A673 (cell line): ENCODE data around the gene S100G. TPM values are rescaled to one million over a fixed set of nuclear protein-coding genes. Genes with fewer than 3 reads are reported as not detected.

Experiments used
- BruUV-seq: library from RNA; stranded (reverse); fragments of 400-500 nt; replicated peaks from 2 replicates; lab custom pipeline; 2021; lab: Mats Ljungman, UMichigan
- CTCF ChIA-PET: fragments of 300-600 bp; sonication (Branson Sonifier 250); formaldehyde crosslinking; loops from one replicate; lab custom pipeline; 2022; ENCODE audit warnings: antibody characterized with exemption; lab: Charles Lee
- POLR2A ChIA-PET: fragments of 300-600 bp; sonication (Branson Sonifier 250); formaldehyde crosslinking; loops from one replicate; lab custom pipeline; 2022; ENCODE audit warnings: antibody characterized with exemption; ENCODE audit not compliant: low non-redundant PET; lab: Charles Lee
- DNase-seq: peaks from one replicate; pipeline ENCODE4 v3.0.0-alpha.2; 2015; ENCODE audit warnings: low spot score
- H3K27ac ChIP-seq: fragments of 200-600 bp; sonication (generic); 2 replicates; pipeline ENCODE4 v1.5.1; 2016; ENCODE audit warnings: mixed run types, low read depth, mild to moderate bottlenecking, mixed read lengths, antibody characterized with exemption, low read length; ENCODE audit not compliant: poor library complexity, severe bottlenecking
- H3K27me3 ChIP-seq: fragments of 200-600 bp; sonication (generic); replicated peaks from 2 replicates; pipeline ENCODE4 v1.6.1; 2017; ENCODE audit warnings: mixed run types, low read depth, mild to moderate bottlenecking, mixed read lengths, antibody characterized with exemption, low read length; ENCODE audit not compliant: insufficient read depth, poor library complexity
- H3K36me3 ChIP-seq: fragments of 200-600 bp; sonication (generic); 2 replicates; pipeline ENCODE4 v1.6.1; 2016; ENCODE audit warnings: mixed run types, mild to moderate bottlenecking, mixed read lengths, antibody characterized with exemption, low read length; ENCODE audit not compliant: insufficient read depth, poor library complexity, severe bottlenecking
- H3K4me1 ChIP-seq: fragments of 200-600 bp; sonication (generic); 2 replicates; pipeline ENCODE4 v1.6.1; 2017; ENCODE audit warnings: mixed run types, mild to moderate bottlenecking, mixed read lengths, antibody characterized with exemption, low read length; ENCODE audit not compliant: insufficient read depth, poor library complexity, severe bottlenecking
- H3K4me3 ChIP-seq: fragments of 200-600 bp; sonication (generic); 2 replicates; pipeline ENCODE4 v1.5.1; 2016; ENCODE audit warnings: low read depth, mixed run types, mild to moderate bottlenecking, mixed read lengths, low read length; ENCODE audit not compliant: poor library complexity, severe bottlenecking
- H3K9me3 ChIP-seq: fragments of 200-600 bp; sonication (generic); 2 replicates; pipeline ENCODE4 v1.6.1; 2016; ENCODE audit warnings: mixed run types, low read depth, mild to moderate bottlenecking, mixed read lengths, antibody characterized with exemption, low read length; ENCODE audit not compliant: poor library complexity, severe bottlenecking
- EZH2 ChIP-seq: fragments of 200-600 bp; sonication (generic); IDR thresholded peaks from 2 replicates; pipeline ENCODE4 v1.6.1; 2017; ENCODE audit warnings: borderline replicate concordance, low read depth, mild to moderate bottlenecking, mixed read lengths, antibody characterized with exemption, low read length; ENCODE audit not compliant: poor library complexity, severe bottlenecking
- intact Hi-C: fragments of 100-400 bp; cut with micrococcal nuclease; formaldehyde crosslinking; loops from one replicate; pipeline ENCODE4 v1.10.0; 2022; ENCODE audit not compliant: unreplicated experiment
- total RNA-seq: library from RNA; stranded (reverse); gene quantifications from 2 replicates; pipeline ENCODE4 v1.2.3, GENCODE V29; 2021
- TF ChIP-seq, protein P1 (sequence below): fragments of 300-800, 200-600 bp; sonication (generic); conservative IDR thresholded peaks from 2 replicates; pipeline ENCODE4 v1.5.1; 2017; ENCODE audit warnings: low read depth, mild to moderate bottlenecking, antibody characterized with exemption, low read length, moderate library complexity, mixed read lengths

Gene S100G
- total RNA-seq, 1 experiment from 2014 or later, result not detected

- no peaks in the 10 kb centered on the region for H3K9me3 ChIP-seq
- intact Hi-C loops, result loop anchor here (5.0 to 10.0 kb wide), 2 partner anchors 234 to 736 kb away; no protein-coding TSS in a partner anchor
- peak; percentile 75 for DNase-seq
- H3K27ac ChIP-seq, result no peak overlapping the region
- no peaks in the 10 kb centered on the region for H3K36me3 ChIP-seq
- no peak overlapping the region for H3K4me3 ChIP-seq
- ChIA-PET POLR2A (no interaction called here), CTCF (no interaction called here)
- H3K4me1 ChIP-seq, result no peaks in the 10 kb centered on the region
- H3K27me3 ChIP-seq, result no peaks in the 10 kb centered on the region
- BruUV-seq, result no TSS peak
- TF ChIP-seq, protein P1, sequence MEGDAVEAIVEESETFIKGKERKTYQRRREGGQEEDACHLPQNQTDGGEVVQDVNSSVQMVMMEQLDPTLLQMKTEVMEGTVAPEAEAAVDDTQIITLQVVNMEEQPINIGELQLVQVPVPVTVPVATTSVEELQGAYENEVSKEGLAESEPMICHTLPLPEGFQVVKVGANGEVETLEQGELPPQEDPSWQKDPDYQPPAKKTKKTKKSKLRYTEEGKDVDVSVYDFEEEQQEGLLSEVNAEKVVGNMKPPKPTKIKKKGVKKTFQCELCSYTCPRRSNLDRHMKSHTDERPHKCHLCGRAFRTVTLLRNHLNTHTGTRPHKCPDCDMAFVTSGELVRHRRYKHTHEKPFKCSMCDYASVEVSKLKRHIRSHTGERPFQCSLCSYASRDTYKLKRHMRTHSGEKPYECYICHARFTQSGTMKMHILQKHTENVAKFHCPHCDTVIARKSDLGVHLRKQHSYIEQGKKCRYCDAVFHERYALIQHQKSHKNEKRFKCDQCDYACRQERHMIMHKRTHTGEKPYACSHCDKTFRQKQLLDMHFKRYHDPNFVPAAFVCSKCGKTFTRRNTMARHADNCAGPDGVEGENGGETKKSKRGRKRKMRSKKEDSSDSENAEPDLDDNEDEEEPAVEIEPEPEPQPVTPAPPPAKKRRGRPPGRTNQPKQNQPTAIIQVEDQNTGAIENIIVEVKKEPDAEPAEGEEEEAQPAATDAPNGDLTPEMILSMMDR, result peak; percentile 57
- TF ChIP-seq EZH2, result no peak
Measured at GRCh38 chrX:16671005-16671404, 21.0 kb downstream of the S100G start.

DNA sequence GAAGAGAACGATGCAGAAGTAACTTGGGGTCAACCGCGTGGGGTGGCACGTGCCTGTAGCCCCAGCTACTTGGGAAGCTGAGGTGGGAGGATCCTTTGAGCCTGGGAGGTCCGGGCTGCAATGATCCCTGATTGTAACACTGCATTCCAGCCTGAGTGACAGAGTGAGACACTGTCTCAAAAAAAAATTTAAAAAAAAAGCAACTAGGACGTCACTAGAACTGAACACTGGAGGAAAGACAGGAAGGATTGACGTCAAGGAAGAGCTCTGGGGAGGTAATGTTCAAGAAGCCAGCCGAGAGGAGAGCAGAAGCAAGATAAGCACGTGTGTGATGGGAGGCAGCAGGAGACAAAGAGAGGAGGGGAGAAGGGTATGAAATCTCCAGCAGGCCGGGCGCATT, 28.7 kb downstream of the S100G start:
- no peaks in the 10 kb centered on the region for H3K27me3 ChIP-seq
- H3K4me3 ChIP-seq, result no peak overlapping the region
- H3K4me1 ChIP-seq, result no peaks in the 10 kb centered on the region
- no peak for TF ChIP-seq EZH2
- TF ChIP-seq, protein P1, result no peak
- H3K27ac ChIP-seq, result no peak overlapping the region
- intact Hi-C loops, result loop anchor here (10.0 kb wide), 1 partner anchor 744 kb away; no protein-coding TSS in a partner anchor
- H3K9me3 ChIP-seq, result no peaks in the 10 kb centered on the region
- DNase-seq, result no peak
- no peaks in the 10 kb centered on the region for H3K36me3 ChIP-seq
- CTCF ChIA-PET, result no interaction called here
- no TSS peak for BruUV-seq
- POLR2A ChIA-PET, result no interaction called here

DNA sequence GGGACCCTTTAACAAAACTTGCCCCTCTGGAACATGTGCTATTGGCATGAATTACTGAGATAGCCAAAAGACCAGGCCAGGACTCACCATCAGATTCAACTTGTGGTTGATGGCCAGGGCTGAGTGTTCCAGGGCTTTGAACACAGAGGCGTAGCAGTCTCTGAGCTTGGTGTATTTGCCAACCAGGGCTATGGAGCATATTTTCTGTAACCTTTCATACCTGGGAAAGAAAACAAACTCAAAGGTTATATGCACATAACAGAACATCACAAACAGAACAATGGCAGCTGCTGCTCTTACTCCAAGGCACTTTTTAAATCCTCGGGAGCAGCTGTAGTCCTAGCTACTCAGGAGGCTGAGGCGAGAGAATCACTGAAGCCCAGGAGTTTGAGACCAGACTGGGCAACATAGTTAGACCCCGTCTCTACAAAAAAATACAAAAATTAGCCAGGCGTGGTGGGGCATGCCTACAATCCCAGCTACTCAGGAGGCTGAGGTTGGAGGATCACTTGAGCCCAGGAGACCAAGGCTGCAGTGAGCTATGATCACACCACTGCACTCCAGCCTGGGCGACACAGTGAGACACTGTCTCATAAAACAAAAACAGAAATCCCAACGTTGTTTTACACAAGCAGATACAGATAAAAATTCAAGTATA, 33.2 kb downstream of the S100G start:
- no peak overlapping the region for H3K4me3 ChIP-seq
- BruUV-seq, result no TSS peak
- POLR2A ChIA-PET, result no interaction called here
- H3K27me3 ChIP-seq, result no peaks in the 10 kb centered on the region
- TF ChIP-seq, protein P1, result no peak
- no peak for TF ChIP-seq EZH2
- no peaks in the 10 kb centered on the region for H3K9me3 ChIP-seq
- no peak overlapping the region for H3K27ac ChIP-seq
- no peak for DNase-seq
- H3K36me3 ChIP-seq, result no peaks in the 10 kb centered on the region
- CTCF ChIA-PET, result no interaction called here
- intact Hi-C loops, result no loop called here
- H3K4me1 ChIP-seq, result no peaks in the 10 kb centered on the region
